Loucy (cell line): Measurements from ENCODE around the gene H2AZ2.

ENCODE experiments used
- EZH2phosphoT487 ChIP-seq: fragments of 200-600 bp; IDR thresholded peaks from 2 replicates; pipeline ENCODE4 v1.6.1; 2018; ENCODE audit warnings: antibody characterized with exemption, mild to moderate bottlenecking, moderate library complexity, borderline replicate concordance
- TF ChIP-seq, protein P1 (sequence below): fragments of 200-600 bp; sonication (generic); conservative IDR thresholded peaks from 2 replicates; pipeline ENCODE4 v1.5.1; 2014; ENCODE audit warnings: mild to moderate bottlenecking, antibody characterized with exemption, low read length

DNA sequence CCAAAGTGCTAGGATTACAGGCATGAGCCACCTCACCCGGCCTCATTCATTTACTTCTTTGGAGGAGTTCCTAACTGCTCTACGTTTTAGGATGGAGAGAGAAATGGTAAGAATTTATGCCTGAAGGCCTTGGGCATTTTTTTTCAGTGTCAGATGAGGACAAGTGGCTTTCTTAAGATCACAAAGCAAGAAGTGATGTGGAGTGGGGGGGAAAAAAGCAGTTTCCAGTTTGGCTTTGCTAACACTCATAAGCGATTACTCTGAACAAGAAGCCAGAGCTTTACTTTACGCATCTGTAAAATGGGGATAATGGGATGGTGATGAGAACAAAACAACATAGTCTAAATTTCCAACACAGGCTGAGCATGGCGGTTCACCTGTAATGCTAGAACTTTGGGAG, 54.0 kb downstream of the H2AZ2 start:
- TF ChIP-seq, protein P1, sequence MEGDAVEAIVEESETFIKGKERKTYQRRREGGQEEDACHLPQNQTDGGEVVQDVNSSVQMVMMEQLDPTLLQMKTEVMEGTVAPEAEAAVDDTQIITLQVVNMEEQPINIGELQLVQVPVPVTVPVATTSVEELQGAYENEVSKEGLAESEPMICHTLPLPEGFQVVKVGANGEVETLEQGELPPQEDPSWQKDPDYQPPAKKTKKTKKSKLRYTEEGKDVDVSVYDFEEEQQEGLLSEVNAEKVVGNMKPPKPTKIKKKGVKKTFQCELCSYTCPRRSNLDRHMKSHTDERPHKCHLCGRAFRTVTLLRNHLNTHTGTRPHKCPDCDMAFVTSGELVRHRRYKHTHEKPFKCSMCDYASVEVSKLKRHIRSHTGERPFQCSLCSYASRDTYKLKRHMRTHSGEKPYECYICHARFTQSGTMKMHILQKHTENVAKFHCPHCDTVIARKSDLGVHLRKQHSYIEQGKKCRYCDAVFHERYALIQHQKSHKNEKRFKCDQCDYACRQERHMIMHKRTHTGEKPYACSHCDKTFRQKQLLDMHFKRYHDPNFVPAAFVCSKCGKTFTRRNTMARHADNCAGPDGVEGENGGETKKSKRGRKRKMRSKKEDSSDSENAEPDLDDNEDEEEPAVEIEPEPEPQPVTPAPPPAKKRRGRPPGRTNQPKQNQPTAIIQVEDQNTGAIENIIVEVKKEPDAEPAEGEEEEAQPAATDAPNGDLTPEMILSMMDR = no peak
- TF ChIP-seq EZH2phosphoT487 = no peak
